UCSD-AML1 (cell line): Measurements from ENCODE around the gene CLPTM1.
A peak's percentile ranks its signal among the peaks of the same experiment; 100 is the strongest.
"Not testable (repeated sequence)": the region's sequence is repeated elsewhere in the genome, so short reads cannot be mapped to it uniquely, and the experiment has no call there.

Source experiments
- DNase-seq: peaks from one replicate; lab custom pipeline; 2025; ENCODE audit not compliant: unreplicated experiment; lab: John Stamatoyannopoulos, UW

Gene CLPTM1

DNA sequence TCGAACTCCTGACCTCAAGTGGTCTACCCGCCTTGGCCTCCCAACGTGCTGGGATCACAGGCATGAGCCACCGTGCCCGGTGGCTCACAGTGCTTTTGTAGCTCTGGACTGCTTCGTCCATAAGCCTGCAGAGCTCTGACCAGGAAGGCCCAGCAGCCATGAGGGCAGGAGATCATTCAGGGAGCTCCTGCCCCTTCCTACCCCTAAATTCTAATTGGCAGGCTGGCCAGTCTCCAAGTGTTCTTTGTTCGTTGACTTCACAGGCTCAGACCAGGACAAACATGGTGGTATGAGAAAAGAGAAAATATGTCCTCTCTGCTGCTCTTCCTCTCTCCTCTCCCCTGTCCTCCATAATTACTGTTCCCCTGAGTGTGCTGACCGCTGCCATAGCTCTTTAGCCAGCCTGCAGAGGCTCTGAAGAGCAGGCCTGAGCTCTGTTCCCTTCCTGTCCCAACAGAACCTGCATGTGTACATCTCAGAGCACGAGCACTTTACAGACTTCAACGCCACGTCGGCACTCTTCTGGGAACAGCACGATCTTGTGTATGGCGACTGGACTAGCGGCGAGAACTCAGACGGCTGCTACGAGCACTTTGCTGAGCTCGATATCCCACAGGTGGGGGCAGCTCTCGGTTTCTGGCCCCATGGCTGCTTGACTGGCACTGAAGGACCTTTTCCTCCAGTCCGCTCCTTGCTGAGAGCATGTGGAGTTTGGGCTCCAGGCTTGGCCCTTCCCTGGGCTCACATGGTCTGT is 19.0 kb downstream of the CLPTM1 start:
- DNase-seq: no peak

- no peak for DNase-seq
Observed at GRCh38 chr19:44974857-44975256, 19.7 kb downstream of the CLPTM1 start.

DNA sequence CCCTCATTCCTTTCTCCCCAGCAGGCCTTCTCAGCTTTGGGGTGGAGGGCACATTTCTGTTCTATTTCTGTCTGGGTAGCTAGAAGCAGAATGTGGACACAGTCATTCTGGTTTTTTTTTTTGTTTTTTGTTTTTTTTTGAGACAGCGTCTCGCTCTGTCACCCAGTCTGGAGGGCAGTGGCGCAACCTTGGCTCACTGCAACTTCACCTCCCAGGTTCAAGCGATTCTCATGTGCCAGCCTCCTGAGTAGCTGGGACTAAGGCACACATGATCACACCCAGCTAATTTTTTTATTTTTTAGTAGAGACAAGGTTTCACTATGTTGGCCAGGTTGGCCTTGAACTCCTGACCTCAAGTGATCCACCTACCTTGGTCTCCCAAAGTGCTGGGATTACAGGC is 20.3 kb downstream of the CLPTM1 start:
- no peak for DNase-seq

DNA sequence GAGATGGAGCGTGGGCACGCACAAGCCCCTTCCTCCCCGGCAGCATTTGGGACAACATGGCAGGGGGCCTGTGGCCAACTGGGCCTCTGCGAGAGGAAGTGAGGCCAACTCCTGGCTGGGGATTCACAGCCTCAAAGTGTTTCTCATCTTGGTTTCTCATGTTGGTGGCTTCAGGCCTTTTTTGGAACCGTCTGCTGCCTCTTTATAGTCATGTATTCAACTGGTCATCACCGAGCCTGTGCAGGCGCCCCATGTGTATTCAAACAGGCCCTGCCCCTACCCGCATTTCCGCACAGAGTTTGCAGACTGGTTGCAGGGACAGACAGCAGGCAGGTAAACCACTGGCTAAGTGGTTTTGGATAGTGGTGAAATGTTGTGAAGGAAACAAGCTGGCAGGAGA is 28.8 kb downstream of the CLPTM1 start:
- DNase-seq: no peak

DNA sequence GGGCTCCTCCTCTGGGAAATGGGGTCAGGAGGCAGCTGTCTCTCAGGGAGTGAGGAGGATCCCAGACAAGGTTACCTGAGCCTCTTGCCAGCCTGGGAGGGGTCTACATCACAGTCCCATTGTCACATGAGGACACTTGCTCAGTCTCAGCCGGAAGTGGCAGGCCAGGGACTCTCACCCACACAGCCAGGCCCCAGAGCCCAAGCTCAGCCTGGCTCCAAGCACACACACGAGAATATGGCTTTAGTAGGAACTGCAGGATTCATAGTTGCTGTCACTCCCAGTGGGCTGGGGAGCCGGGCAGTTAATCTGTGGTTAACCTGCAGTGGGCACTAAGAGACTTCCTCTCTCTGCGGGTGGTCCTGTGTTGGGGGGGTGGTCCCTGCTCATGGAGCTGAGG is 30.3 kb downstream of the CLPTM1 start:
- DNase-seq: no peak

DNA sequence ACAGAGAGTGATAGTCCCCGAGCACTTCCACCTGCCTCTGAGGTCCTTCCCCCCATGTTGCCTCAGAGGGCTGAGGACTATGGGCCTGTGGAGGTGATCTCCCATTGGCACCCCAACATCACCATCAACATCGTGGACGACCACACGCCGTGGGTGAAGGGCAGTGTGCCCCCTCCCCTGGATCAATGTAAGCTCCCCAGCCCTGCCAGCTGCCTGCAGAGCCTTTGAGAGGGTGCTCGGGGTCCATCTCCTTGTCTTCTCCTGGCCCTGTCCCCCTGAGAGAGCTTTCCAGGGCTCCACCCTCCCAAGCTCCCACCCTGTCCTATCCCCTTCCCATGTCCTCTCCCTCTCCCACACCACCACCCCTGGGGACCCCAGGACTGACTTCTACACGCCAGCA is 31.2 kb downstream of the CLPTM1 start:
- no peak for DNase-seq

DNA sequence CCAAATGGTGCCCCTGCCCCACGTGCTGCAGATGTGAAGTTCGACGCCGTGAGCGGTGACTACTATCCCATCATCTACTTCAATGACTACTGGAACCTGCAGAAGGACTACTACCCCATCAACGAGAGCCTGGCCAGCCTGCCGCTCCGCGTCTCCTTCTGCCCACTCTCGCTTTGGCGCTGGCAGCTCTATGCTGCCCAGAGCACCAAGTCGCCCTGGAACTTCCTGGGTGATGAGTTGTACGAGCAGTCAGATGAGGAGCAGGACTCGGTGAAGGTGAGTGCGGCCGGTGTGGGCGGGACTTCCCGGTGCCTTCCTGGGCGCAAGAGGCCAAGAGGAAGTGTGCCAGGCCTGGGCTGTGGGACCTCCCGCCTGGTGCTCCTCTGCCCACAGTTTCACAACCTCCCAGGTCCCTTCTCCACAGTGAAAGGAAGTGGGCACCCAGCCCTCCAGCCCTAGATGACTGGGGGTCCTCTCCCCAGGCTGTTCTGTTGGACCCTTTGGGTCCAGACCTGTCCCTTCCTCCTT is 32.0 kb downstream of the CLPTM1 start:
- DNase-seq: no peak

DNA sequence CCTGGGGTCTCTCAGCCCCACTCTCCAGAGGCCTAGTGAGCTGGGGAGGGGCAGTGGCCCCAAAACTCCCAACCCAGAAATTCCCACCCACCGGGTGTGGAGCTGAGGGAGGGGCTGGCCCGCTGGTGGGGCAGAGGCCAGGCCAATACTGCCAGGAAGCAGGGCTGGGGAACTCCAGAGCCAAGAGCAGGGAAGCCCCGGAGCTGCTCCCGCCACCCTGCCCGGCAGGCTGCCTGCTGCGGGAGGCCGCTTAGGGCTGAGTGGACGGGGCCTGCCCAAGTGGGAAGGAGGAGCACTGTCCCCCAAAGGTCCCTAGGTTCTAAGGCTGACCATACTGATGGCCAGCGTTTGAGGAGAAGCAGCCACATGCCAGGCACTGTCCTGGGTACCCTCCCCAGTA is 33.1 kb downstream of the CLPTM1 start:
- no peak for DNase-seq

- peak; percentile 43 for DNase-seq
Observed at GRCh38 chr19:44988896-44989556, 33.8 kb downstream of the CLPTM1 start.

- no peak for DNase-seq
Observed at GRCh38 chr19:44990459-44990858, 35.3 kb downstream of the CLPTM1 start.

- DNase-seq: no peak
Observed at GRCh38 chr19:44990966-44991365, 35.8 kb downstream of the CLPTM1 start.

GRCh38 chr19:44992336-44993163 is 37.4 kb downstream of the CLPTM1 start:
- no peak for DNase-seq

DNA sequence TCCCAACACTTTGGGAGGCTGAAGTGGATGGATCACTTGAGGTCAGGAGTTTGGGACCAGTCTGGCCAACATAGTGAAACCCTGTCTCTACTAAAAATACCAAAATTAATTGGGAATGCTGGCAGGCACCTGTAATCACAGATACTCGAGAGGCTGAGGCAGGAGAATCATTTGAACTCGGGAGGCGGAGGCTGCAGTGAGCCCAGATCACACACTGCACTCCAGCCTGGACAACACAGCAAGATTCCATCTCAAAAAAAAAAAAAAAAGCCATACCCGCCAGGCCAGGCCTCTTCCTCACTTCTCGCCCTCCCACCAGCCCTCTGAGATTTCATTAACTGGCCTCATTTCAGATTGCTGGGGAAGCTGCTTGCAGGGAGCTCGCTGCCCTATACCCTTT is 38.3 kb downstream of the CLPTM1 start:
- no peak for DNase-seq

DNA sequence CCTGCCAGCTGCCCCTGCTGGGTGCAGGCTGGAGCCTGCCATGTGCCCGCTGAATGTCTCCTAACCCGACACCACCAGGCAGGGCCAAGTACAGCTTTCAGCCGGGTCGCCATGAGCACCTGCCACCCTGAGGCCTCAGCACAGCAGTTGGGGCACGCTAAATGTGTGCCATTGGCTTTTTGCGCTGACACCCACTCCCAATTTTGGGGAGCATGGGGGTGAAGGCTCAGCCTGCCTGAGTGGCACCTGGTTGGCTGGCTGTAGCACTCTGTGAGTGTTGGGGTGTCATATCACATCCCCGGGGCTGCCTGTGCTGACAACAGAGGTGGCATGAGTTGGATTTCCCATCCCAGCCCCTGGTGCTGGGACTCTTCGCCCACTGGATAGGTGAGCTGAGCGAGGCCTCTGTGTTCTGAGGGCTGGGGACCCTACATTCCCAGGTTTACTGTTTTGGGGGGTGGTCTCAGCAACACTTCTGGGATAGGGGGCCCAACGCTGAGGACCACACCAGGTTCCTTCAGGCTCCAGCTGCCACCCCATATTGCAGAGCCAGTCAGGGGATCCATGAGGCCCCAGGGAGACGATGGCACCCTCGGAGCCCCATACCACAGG is 38.9 kb downstream of the CLPTM1 start:
- no peak for DNase-seq

DNA sequence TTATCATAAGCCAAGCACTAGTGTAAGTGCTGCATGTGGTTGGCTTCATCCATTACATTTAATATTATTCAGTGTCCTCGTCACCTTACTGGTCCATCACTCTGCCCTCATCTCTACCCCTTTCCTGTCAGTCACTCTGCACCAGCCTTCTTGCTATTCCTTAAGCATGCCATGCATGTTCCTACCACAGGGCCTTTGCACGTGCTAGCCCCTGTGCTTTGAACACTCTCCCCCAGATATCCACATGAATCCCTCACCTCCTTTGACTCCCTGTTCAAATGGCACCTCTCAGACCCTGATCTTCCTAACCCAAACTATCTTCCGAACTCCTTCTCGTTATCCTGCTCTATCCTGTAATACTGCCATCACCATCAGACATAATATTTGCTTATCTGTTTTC is 42.8 kb downstream of the CLPTM1 start:
- DNase-seq: no peak

DNA sequence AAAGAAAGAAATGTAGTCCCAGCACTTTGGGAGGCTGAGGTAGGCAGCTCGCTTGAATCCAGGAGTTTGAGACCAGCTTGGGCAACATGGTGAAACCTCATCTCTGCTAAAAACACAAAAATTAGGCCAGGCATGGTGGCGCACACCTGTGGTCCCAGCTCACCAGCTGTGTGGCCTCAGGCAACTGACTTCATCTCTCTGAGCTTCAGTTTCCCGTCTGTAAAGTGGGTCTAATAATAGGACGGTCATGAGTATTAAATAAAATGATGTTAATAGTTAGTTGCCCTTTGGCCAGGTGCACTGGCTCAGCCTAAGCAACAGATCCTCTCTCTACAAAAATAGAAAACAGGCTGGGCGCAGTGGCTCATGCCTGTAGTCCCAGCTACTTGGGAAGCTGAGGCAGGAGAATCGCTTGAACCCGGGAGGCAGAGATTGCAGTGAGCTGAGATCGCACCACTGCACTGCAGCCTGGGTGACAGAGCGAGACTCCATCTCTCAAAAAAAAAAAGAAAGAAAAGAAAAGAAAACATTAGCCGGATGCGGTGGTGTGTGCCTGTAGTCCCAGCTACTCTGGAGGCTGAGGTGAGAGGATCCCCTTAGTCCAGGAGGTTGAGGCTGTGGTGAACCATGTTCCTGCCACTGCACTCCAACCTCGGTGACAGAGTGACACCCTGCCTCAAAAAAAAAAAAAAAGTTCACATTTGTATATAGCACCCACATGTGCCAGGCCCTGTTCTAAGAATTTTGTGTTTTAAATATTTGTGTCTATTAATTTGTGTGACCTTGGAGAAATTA is 44.1 kb downstream of the CLPTM1 start:
- DNase-seq: not testable (repeated sequence)

GRCh38 chr19:45000665-45001064 is 45.5 kb downstream of the CLPTM1 start:
- not testable (repeated sequence) for DNase-seq

DNA sequence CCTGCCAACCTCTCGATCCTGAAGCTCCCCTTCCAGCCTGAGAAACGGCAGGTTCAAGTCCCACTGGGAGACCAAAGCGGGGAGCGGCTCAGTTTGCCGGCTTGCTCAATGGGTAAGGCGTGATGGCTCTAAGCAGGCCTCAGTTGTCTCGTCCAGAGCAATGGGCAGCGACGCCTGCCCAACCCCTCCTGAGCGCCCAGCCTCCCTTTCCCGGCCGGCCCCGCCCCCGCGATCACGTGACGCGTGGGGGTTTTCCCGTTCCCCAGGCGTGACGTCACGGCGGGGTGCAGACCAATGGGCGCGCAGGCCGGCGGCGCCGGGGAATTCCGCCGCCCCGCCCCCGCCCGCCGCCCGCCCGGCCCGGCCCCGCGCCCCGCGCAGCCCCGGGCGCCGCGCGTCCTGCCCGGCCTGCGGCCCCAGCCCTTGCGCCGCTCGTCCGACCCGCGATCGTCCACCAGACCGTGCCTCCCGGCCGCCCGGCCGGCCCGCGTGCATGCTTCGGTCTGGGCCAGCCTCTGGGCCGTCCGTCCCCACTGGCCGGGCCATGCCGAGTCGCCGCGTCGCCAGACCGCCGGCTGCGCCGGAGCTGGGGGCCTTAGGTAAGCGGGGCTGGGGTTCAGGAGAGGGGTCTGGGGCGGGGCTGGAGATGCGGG is 46.0 kb downstream of the CLPTM1 start, which contains the start of gene RELB:
TSS of gene RELB (plus strand) at position 378 of the 653 bp plus-strand sequence. CDS start at position 494, 116 bp downstream.
- DNase-seq: peak; percentile 95

GRCh38 chr19:45003485-45003884 is 48.3 kb downstream of the CLPTM1 start:
- no peak for DNase-seq

DNA sequence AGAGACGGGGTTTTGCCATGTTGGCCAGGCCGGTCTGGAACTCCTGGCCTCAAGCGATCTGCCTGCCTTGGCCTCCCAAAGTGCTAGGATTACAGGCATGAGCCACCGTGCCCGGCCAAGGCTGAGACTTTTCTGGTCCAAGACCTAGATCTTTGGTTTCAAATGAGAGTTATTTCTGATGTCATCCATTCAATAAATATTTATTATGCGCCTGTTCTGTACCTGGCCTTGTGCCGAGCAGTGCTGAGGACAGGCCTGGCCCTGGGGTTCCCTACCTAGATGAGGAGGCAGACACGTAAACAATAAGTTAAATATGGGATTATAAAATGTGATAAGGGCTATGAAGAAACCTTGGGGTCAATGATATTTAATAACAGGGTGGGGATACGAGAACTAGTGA is 50.6 kb downstream of the CLPTM1 start:
- DNase-seq: no peak
